HG02852 (cell line): Measurements from ENCODE around the gene SATB1.

Experiments
- ATAC-seq: cut with Tn5 transposase; IDR thresholded peaks from one replicate; pipeline ENCODE4 v1.9.1; 2021; ENCODE audit warnings: mild to moderate bottlenecking, moderate library complexity; ENCODE audit not compliant: unreplicated experiment

Gene SATB1

DNA sequence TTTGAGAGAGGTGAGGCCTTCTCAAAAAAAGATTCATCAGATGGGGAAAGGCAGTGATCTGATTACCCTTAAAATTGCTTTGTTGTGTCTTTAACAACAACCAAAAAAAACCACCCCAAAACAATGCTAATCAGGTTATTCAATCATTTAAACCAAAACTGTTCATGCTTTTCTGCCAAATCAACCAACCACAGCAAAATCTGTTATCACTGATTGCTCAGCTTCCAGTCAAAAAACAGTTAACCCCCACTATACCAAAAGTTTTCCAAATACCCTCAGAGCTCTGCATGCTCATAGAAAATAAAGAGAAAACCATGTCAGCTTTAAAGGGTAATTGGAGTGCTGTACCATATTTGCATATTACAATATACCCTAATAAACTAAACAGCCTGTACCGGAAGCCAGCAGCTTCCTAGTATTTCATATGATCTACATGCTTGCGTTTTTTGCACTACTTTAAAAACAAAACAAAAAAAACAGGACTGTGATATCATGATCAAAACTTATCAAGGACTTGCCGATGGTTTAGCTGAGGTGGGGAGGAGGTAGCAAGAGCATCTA is 22.8 kb downstream of the SATB1 start:
- no peak for ATAC-seq

DNA sequence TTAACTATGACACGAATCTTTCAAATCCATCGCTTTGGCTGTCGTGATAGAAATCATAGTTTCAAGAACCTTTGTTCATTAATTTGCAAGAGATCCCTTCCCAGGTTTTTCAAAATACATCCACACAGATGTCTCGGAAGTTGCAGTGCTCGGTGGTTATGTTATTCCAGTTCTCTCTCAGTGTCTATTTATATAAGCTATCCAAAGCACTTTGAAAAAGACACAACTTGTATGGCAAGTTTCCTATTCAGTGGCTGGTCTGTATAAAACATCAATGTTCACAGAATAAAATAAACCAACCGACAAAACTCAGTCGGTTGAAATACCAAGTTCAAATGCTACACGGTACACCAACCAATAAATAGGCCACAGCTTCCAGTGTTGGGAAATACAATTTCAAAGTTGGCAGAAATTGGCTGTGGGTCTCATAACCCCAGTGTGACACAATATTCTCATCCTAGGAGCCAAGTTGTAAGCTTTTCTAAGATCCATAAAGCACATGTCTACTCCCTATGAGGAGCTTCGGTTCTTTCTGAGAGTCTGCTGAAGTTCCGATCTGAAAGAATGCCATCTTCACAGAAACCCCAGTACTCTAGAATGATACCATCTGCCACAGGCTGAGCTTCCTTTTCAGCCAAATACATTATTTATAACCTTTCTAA is 23.7 kb downstream of the SATB1 start:
- ATAC-seq, result no peak

- ATAC-seq, result no peak
Measured at GRCh38 chr3:18398448-18398847, 26.7 kb downstream of the SATB1 start.

DNA sequence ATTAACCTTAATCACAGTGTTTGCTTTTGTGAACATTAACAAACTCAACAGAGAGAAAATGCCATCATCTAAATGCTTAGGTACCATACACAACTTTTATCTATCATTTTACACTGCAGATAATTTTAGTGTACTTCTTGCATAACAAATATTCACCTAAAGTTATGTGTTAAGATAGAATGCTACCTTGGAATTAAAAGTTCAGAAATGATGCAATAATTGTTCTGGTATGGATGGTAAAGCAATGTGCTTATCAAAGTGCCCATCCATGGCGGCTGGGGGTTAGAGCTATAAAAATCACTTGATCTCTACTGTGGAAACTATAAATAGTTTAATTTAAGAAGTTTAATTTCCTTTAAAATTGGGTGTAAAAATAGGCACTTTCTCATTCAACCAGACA is 28.7 kb downstream of the SATB1 start:
- no peak for ATAC-seq

DNA sequence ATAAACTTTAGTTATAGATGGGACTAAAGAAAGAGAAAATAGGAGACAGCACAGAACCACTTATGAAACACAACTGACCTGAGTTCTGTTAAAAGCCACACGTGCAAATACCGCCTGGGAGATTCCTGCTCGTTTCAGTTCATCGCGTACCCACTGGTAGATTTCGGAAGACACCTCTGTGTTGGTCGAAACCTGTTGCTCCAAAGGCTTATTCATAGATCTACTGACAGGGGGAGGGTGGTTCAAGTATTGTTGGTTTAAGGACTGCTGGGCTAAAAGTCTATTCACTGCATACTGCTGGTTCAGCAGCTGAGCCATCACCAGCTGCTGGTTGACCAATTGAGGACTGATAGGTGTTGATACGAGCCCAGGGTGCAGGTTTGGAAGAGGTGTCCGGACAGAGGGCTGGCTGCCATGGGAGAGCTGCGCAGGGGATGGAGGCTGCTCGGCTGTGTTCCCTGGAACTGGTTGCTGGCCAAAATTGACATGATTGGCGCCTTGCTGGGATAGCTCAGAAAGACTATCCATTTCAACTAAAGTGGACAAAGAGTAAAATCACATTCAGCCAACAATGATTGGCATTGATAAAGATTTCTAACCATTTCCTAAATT is 30.6 kb downstream of the SATB1 start:
- no peak for ATAC-seq

DNA sequence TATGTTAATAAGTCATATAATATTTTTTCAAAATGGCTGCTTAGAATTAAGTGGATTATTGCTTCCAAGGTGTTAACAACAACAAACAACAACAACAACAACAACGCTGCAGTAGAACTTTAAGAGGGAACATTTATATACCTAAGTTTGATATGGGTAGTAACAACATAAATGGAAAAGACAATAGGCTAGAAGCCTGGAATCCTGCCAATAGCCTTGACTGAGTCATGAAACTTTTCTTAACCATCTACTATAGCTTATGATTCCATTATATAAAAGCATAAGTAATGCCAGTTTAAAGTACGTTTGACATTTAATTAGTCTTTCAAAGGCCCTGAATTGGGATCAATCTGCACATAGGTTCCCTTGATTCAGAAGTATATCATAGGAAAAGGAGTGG is 31.2 kb downstream of the SATB1 start:
- no peak for ATAC-seq

DNA sequence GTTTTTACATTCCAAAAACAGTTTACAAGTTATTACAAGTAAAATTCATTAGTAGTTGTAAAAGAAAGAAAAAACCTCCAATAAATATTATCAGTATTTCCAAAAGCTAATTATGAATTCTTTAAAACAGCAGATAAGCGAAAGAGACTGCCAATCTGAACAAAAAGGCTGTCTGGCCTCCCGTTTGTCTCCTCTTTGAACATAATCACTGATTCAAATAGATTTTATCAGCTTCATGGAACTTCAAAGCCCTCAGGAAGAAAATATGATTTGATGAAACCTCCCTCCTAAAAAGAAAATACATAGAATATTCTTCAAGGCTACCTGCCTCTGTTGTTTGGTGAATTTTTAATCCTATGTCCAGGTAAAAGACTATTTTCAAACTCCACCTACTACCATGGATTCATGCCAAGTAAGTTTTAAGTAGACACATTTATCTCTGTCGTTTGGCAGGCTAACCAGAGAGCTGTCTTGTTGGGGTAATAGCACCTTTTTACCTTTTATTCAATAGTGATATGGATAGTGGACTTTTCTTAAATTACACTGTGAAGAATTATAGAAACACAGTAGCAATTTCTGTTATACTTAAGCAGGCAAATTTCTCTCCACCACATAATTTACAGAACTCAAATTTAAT is 35.0 kb downstream of the SATB1 start:
- no peak for ATAC-seq

GRCh38 chr3:18389108-18389733 is 35.9 kb downstream of the SATB1 start:
- ATAC-seq, result no peak

DNA sequence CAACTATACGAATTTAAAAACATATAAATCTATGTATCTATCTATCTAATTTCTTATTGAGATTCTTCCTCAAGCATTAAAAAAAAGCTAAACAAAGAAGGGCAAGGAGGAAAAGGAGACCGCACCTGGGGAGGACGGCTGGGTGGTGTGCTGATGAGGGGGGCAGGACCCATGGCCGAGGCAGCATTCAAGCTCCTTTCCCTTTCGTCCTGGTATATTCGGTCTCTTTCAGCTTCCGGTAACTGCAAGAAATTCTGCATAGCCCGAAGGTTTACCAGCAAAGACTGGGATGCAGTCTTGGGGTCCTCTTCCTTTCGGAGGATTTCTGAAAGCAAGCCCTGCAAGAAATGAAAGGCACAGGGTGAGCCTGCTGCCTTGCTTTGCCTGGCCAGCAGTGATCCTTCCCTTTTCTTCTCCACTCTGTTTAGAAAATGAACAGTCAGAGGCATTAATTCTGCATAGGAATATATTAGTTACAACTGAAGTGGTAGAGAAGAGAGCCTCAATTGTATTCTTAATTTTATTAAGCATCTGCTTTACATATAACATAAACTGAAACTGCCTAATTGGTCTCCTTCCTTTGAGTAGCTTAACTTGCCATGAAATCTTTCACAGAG is 38.8 kb downstream of the SATB1 start:
- no peak for ATAC-seq

GRCh38 chr3:18385706-18386105 is 39.4 kb downstream of the SATB1 start:
- no peak for ATAC-seq

- no peak for ATAC-seq
Measured at GRCh38 chr3:18382760-18383369, 42.3 kb downstream of the SATB1 start.

GRCh38 chr3:18379647-18380046 is 45.5 kb downstream of the SATB1 start:
- no peak for ATAC-seq

DNA sequence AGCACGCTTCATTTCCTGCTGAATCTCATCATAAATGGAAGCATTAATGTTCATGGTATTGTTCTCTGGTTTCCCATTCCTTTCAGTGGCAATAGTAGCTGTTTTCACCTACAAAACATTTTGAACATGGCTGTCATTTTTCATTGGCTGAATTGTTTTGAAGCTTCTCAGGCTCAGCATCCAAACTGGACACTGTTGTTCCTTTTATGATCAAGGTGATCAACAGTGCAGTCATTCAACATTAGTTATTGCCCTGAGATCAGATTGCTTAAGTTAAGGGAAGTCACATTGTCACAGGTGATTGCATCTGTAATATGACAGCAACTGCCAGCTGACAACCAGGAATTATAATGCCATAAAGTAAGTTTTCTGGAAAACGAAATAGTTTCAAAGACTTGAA is 46.9 kb downstream of the SATB1 start:
- ATAC-seq, result no peak

- ATAC-seq, result no peak
Measured at GRCh38 chr3:18376682-18377081, 48.5 kb downstream of the SATB1 start.

GRCh38 chr3:18372786-18373405 is 52.2 kb downstream of the SATB1 start:
- no peak for ATAC-seq

DNA sequence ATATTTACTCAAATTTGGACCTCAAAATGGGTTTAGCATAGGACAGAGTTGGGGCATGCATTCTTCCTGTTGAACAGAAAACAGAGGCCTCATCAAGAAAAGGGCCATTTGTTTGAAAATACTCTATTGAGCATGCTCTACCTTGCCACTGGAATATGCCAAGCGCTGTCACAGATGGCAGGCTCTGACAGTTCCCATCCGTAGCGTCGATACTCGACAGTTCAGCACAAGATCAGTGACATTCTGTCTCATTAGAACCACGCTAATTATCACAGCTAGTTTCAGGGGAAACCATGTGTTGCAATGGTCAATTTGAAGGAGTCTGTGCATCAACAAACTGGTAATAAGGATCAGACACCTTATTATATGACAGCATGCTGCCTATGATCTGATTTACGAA is 54.5 kb downstream of the SATB1 start:
- ATAC-seq, result no peak

DNA sequence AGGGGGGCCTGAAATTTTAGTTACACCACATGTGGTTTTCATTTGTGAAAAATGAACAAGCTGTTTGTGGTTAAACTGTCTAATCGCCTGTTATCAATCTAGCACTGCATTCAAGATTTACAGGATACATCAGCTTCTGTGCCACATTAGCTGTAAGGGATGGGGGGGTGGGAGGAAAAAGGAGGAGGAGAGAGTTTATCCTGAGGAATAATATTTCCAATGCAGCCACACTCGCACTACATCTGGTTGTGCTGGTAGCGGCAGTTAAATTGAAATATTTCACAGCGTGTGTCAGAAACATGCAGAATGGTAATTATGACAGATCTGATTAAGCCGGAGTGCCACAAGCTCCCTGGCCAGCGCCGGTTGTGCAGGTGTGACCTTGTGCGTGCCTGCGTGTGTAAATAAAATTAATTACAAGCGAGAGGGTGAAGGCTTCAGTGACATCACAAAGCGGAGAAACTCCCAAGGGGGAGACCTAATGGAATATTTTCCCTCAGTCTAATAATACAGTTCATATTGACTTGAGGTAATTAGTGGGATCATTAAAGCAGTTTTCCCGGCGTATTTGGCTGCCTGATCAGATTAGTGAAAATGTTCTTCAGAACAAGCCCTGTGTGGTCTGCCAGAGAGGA is 55.5 kb downstream of the SATB1 start:
- ATAC-seq, result no peak

DNA sequence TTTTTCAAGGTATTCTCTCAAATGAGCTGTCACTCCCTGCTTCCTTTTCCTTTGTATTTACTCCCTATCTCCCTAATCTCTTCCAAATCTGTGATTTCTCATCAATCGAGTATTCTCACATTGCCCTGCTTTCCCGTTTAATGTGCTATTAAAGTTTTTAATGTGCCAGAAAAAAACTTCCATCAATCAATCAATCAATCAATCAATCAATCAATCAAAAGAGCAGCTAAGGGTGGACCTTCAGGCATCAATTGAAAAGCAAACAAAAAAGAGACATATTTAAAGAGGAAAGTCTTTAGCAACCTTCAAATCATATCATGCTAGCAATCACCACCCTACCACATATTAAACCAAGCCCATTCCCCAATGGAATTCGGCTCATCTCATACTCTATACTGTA is 58.9 kb downstream of the SATB1 start:
- no peak for ATAC-seq

DNA sequence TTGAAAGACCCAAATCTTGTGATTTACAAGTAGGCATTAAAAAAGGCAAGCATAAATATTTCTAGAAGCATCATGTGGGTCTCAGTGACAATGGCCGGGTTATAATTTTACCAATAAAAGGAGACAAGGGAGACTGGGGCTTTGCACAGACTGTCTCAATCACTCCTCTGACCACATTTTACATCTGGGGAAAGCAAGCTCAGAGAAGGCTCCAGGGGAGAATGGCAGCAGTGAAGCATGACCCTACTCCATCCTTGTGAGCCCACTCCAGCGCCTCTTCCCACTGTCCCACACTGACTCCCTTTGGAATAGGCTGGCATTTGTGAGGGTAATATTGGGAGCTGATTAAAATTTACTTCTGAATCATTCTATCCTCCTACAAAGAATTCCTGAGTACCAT is 61.8 kb downstream of the SATB1 start:
- no peak for ATAC-seq

- no peak for ATAC-seq
Measured at GRCh38 chr3:18357747-18358146, 67.4 kb downstream of the SATB1 start.
